Stimulated activated naive CD8-positive, alpha-beta T cell treated with anti-CD3 and anti-CD28 coated beads, Interleukin-15, amount 100 ng/mL, for 72 hours (primary cell): ENCODE measurements around the gene A1BG.

Experiments used
- ATAC-seq: fragments of 150-1000 bp; cut with Tn5 transposase; 2 replicates; pipeline ENCODE4 v1.10.0; 2021; ENCODE audit warnings: mild to moderate bottlenecking, moderate library complexity
- DNase-seq, 2 donors: peaks; one replicate each; pipeline ENCODE4 v3.0.0; 2021 to 2022
- H3K27ac Mint-ChIP-seq, 2 donors: one replicate each; pipeline ENCODE4 v1.8.0; 2022; ENCODE audit warnings: mild to moderate bottlenecking in 2 of 2, mixed read lengths in 2 of 2, moderate library complexity in 2 of 2
- H3K27me3 Mint-ChIP-seq: one replicate; pipeline ENCODE4 v1.8.0; 2022; ENCODE audit warnings: mixed read lengths
- H3K4me1 Mint-ChIP-seq: one replicate; pipeline ENCODE4 v1.8.0; 2022; ENCODE audit warnings: mild to moderate bottlenecking, mixed read lengths
- H3K4me3 Mint-ChIP-seq, 2 donors: one replicate each; pipeline ENCODE4 v1.8.0; 2022; ENCODE audit warnings: mild to moderate bottlenecking in 2 of 2, mixed read lengths in 2 of 2, moderate library complexity in 1 of 2
- H3K9me3 Mint-ChIP-seq, 2 donors: one replicate each; pipeline ENCODE4 v1.8.0; 2022; ENCODE audit warnings: mixed read lengths in 2 of 2

Gene A1BG

DNA sequence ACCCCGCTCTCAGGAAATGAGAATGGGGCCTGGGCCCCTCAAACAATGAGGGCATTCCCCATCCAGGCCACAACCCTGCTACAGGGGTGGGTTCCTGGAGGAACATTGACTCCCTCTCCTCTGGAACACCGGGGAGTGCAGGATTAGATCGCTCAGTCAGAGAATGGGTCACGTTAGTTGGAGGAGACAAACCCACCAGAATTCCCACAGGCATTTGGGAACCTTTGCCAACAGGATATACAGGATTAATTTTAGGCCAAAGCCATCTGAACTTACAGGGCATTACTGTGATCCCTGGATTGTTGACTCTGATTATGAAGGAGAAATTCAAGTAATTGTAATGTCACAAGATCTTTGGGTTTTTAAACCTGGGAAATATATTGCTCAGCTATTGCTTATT lies 45.6 kb downstream of the A1BG start:
- H3K4me1 Mint-ChIP-seq = peaks cover 62% of the 10 kb centered on the region
- H3K4me3 Mint-ChIP-seq = peak overlapping the region in 1 of 2 donors; percentile 30
- H3K9me3 Mint-ChIP-seq = peaks cover 0 to 5% of the 10 kb centered on the region in 2 donors
- no peaks in the 10 kb centered on the region for H3K27me3 Mint-ChIP-seq
- DNase-seq = no peak
- ATAC-seq = no peak
- peak overlapping the region; percentile 66 to 72 for H3K27ac Mint-ChIP-seq

DNA sequence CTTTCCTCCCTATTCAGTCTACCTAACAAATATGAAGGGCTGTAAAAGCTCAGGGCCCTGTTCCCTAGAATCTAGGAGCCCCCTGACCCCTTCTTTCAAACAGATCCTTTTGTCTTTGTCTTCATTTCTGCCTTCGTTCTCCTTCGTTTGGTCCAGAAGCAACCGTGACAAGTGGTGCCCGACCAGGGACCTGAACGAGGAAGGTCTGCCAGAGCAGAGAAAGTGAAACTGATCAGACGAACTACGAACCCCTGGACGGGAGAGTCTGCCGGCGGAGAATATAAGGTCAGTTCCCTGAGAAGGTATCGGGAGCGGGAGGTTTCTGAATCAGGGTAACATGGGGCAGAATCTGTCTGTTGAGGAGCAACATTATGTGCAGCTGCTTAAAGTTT lies 47.4 kb downstream of the A1BG start:
- peak overlapping the region; percentile 2 to 97 for H3K27ac Mint-ChIP-seq
- DNase-seq (no peak), ATAC-seq (no peak)
- peaks cover 62% of the 10 kb centered on the region for H3K4me1 Mint-ChIP-seq
- H3K27me3 Mint-ChIP-seq = no peaks in the 10 kb centered on the region
- H3K4me3 Mint-ChIP-seq = peak overlapping the region; percentile 91 to 92
- H3K9me3 Mint-ChIP-seq = peaks cover 4 to 5% of the 10 kb centered on the region in 2 donors

DNA sequence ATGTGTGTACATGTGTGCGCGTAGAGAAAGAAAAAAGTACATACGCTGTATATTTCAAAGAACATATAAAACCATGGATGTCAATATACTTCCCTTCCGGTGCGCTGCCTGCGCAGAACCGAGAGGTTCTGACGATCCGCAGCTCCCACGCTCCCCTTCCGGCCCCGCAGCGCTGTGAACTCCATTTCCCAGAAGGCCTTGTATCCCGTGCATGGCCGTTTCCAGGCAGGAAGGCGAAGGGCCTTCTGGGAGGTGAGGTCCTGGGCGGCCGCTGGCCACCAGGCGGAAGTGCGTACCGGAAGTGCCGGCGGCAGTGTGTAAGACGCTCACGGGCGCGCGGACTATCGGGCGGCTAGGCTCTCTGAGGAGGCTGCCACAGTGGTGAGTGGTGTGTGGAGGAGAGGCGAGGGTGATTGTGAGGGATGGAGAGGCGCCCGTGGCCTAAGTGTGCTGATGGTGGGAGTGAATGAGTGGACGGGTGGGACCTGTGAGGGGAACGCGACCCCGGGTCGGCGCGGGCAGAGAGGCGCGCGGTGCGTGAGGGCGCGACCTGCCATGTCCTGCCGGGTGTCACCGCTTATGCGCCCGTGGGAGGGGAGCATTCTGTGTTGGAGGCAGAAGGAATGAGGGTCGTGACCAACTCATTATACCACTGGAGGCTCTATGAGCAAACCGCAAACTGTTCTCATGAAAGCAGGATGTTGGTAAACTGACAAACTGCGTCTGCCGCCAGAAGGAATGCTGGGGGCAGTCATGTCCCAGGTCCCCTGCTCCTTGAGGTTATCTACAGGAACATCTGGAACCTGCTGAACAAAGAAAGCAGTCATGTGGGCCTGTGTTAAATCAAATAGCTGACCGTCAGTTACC lies 48.0 kb downstream of the A1BG start, which contains the start of gene ERVK3-1:
Gene ERVK3-1, plus strand, starts transcription at position 313 of the 867 bp plus-strand sequence. CDS start 6,792 bp downstream, outside the sequence.
- Mint-ChIP-seq H3K27me3 (no peaks in the 10 kb centered on the region), H3K4me1 (peaks cover 56% of the 10 kb centered on the region), H3K4me3 (peak within 1 kb of the TSS; percentile 91 to 92), H3K9me3 (peaks cover 5 to 10% of the 10 kb centered on the region in 2 donors), H3K27ac (peak within 1 kb of the TSS; percentile 97)
- peak; percentile 93 to 97 for DNase-seq
- ATAC-seq = peak; percentile 98

DNA sequence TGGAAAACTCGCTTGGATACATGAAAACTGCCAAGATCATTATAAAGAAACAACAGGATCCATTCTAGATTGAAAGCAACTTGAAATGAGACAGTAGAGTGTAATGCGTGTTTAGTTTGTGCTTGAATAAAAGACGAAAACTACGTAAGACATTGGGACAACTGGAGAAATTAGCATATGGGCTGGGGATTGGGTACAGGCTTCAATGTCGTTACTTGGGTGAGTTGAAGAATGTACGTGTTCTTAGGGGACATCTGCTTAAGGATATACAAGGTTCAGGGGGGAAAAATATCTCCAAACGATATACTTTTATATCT lies 48.6 kb downstream of the A1BG start:
- Mint-ChIP-seq H3K4me3 (peak overlapping the region; percentile 91 to 92), H3K27me3 (no peaks in the 10 kb centered on the region), H3K4me1 (peaks cover 50% of the 10 kb centered on the region), H3K27ac (peak overlapping the region; percentile 10 to 97), H3K9me3 (peaks cover 5 to 10% of the 10 kb centered on the region in 2 donors)
- DNase-seq (no peak), ATAC-seq (peak; percentile 10)

DNA sequence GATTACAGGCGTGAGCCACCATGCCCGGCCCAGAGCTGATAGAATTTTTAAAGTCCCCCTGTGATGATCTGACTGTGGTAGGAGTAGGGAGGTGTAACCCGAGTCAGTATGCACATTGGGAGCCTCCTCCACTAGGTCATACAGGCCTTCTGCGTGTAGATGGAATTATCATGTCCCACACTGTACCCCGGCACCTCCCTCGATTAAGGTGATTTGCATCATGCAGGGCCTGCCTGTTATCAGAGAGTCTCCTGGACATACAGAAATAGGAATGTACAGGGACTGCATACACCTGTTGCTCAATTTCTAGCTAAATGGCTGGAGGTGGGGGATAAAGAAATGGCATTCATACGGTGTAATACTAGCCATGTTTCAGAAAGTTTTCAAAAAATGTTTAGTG lies 49.0 kb downstream of the A1BG start:
- ATAC-seq = no peak
- Mint-ChIP-seq H3K27ac (peak overlapping the region in 1 of 2 donors; percentile 97), H3K9me3 (peaks cover 5 to 10% of the 10 kb centered on the region in 2 donors), H3K4me3 (peak overlapping the region; percentile 91 to 92), H3K27me3 (no peaks in the 10 kb centered on the region), H3K4me1 (peaks cover 46% of the 10 kb centered on the region)
- DNase-seq = no peak

DNA sequence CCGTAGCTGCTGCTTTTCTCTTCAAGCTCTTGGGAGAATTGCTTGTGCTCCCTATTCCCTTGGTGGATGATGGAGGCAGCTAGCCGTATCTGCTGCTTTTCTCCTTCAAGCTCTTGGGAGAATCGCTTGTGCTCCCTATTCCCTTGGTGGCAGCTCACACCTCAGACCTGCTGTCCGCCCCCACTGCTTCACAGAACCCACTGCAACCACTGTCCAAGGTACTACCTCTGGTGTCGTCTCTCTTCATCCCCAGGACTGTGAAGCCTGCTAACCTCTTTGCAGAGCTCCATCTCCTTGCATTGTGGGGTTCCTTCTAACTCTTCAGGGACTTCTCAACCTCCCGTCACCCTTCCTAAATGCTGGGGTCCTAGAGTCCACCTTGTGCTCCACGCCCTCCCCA lies 52.7 kb downstream of the A1BG start:
- DNase-seq (no peak), ATAC-seq (no peak)
- no peak overlapping the region for H3K27ac Mint-ChIP-seq
- no peaks in the 10 kb centered on the region for H3K27me3 Mint-ChIP-seq
- H3K9me3 Mint-ChIP-seq = peaks cover 5 to 10% of the 10 kb centered on the region in 2 donors
- H3K4me3 Mint-ChIP-seq = no peak overlapping the region
- peaks cover 13% of the 10 kb centered on the region for H3K4me1 Mint-ChIP-seq

DNA sequence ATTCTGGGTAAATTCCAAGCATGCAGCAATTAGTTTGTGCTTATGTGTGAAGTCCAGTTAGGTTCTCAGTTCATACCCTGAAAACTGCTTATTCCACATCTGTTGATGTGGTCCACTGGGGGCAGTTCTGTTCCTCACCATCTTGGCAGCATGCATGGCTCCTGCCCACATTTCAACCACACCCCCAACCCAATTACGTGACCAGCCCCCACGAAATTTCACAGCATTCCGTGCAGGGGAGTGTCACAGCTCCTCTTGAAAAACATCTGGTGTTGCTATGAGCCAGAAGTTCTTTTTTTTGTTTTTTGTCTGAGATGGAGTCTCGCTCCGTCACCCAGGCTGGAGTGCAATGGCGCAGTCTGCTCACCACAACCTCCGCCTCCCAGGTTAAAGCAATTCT lies 57.2 kb downstream of the A1BG start:
- DNase-seq (no peak), ATAC-seq (no peak)
- H3K27ac Mint-ChIP-seq = no peak overlapping the region
- H3K4me3 Mint-ChIP-seq = no peak overlapping the region
- no peaks in the 10 kb centered on the region for H3K4me1 Mint-ChIP-seq
- peaks cover 15 to 48% of the 10 kb centered on the region in 2 donors for H3K9me3 Mint-ChIP-seq
- no peaks in the 10 kb centered on the region for H3K27me3 Mint-ChIP-seq
